NCI-H146 (cell line): ENCODE data around the gene KIF20B.
"Not testable (repeated sequence)": the region's sequence is repeated elsewhere in the genome, so short reads cannot be mapped to it uniquely, and the experiment has no call there.

Source experiments
- DNase-seq: peaks from one replicate; lab custom pipeline; 2025; lab: John Stamatoyannopoulos, UW

Gene KIF20B

DNA sequence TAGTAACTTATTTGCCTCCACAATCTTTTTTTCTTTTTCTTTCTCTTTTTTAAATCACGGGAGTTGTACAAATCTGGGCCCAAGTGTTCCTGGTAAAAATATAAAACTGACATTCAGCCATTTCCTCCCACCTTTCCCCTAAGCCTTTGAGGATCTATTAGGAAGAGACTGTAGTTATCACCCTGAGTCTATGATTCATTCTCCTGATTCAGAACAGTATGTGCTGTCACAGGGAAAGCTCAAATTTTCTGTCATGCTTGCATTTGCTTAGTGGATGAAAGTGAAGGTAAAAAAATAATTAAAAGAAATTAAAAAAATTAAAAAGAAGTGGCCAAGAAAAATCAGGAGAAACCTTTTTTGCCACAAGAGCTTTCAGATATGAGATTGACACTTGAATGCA, 71.7 kb downstream of the KIF20B start:
- DNase-seq, result no peak

DNA sequence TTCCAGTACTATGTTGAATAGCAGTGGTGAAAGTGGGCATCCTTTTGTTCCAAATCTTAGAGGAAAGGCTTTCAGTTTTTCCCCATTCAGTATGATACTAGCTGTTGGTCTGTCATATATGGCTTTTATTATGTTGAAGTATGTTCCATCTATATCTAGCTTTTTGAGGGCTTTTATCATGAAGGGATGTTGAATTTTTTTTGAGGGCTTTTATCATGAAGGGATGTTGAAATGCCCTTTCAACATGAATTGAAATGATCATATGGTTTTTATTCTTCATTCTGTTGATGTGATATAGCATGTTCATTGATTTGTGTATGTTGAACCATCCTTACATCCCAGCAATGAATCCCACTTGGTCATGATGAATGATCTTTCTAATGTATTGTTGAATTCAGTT, 75.3 kb downstream of the KIF20B start:
- no peak for DNase-seq

DNA sequence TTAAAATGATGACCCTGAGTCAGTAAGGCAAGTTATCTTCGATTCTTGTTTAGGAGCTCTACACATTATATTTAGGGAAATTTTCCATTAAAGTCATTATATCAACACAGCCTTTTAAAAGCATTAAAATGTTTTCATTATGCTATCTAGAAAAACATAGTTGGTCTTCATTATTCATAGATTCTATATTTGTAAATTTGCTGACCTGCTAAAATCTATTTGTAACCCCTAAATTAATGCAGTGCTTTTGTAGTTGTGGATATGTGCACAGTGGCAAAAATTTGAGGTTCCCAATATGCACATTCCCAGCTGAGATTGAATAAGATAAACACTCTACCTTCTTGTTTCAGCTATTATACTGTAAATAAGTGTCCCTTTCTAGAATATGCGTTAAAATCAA, 81.1 kb downstream of the KIF20B start:
- DNase-seq, result no peak

DNA sequence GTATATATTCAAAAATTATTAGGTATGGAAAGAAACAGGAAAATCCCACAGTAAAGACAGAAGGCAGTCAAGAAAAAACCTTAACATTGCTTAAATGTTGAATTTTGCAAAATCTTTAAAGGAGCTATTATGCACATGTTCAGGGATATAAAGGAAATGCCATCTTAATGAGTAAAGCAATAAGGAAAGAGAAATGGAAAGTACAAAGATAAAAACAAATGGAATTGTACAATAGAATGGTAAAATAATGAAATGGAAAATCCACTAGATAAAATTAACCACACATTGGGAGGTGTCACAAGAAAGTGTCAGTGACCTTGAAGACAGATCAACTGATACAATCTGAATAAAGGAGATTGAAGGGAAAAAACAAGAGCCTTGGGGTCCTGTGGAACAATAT, 82.0 kb downstream of the KIF20B start:
- DNase-seq, result no peak

DNA sequence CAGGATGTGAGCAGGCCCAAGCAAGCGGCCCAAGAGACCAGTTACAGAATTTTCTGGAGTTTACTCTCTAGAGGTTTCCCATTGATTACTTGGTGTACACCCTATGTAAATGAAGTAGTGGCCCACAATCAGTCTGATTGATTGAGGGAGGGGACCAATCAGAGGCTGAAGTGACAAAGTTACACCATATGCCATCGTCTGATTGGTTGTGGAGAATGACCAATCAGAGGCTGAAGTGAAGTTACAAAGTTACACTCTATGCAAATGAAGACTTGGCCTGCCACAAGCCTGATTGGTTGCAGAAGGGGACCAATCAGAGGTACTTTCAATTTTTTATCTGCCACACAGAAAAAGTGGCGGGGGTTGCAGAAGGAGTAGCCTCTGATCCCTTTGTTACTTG, 83.7 kb downstream of the KIF20B start:
- DNase-seq, result no peak

DNA sequence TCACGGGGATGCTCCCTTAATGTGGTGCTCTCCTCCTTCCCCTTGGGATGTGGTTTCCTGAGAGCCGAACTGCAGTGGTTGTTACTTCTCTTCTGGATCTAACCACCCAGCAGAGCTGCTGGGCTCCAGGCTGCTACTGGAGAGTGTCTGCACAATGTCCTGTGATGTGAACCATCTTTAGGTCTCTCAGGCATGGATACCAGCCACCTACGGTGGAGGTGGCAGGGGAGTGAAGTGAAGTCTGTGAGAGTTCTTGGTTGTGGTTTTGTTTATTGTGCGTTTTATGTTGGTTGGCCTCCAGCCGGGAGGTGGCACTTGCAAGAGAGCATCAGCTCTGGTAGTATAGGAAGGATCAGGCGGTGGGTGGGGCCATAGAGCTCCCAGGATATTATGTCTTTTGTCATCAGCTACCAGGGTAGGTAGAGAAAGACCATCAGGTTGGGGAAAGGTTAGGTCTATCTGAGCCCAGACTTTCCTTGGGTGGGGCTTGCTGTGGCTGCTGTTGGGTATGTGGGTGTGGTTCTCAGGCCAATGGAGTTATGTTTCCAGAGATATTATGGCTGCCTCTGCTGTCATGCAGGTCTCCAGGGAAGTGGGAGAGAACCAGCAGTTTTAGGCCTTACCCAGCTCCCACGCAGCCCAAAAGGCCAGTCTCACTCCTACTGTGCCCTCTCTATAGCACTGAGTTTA, 87.9 kb downstream of the KIF20B start:
- peak; percentile 78 for DNase-seq

DNA sequence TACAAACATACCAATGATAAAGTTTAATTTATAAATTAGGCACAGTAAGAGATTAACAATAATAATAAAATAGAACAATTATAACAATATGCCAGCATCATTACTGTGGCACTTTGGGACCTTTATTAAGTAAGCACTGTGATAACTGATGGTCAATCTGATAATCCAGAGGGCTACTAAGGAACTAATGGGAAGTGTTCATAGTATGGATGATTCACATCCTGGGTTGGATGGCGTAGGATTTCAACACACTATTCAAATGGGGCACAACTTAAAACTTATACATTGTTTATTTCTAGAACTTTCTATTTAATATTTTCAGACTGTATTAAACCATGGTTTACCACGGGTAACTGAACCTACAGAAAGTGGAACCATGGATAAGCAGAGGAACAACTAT, 90.8 kb downstream of the KIF20B start:
- no peak for DNase-seq

DNA sequence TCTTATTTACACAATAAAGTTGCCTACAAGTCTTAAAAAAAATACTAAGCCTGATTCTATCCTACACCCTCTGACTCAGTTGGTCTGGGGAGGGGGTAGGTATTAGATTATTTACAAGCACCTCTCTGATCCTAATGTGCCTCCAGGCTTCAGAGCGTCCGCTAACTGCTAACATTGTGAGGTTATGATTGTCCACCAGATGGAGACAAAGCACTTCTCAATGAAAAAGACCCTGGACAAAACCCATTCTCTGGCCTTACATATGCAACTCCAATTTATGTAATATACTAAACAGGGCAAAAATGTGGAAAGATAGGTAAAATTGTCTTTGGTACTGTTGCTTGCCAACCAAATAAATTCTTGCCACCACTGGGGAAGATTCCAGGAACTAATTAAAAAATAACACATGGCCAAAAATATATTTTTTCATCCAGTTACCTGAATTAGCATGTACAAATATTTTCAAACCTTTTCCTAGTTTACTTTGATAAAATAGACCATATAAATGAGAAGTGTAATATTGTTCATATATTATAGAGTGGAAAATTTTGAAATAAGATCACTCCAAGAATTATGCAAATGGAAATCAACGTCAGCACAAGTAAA, 92.4 kb downstream of the KIF20B start:
- peak; percentile 76 for DNase-seq

DNA sequence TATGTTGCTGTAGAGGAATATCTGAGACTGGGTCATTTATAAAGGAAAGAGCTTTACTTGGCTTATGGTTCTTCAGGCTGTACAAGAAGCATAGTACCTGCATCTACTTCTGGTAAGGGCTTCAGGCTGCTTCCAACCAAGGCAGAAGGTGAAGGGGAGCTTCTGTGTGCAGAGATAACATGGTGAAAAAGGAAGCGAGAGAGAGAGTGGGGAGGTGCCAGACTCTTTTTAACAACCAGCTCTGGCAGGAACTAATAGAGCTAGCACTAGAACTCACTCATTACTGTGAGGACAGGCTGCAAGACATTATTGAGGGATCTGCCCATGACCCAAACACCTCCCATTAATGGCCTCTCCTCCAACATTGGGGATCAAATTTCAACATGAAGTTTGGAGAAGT, 94.5 kb downstream of the KIF20B start:
- DNase-seq, result no peak

DNA sequence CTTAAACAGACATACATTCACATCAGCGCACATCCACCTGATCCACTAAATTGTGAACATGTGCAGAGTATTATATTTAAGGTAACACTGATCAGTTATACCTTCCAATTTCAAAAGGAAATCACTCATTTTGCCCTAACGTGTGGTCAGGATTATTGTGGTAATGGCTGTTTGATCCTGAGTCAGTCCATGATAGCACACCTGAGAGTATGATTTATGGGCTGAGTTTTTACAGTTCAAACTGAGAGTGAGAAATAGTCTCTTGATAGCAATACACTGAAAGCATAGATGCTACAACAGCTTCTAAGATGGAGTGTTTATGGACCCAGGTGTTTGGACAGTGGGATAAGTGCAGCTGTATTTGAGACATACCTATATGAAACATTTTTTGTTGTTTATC, 96.7 kb downstream of the KIF20B start:
- DNase-seq, result no peak

DNA sequence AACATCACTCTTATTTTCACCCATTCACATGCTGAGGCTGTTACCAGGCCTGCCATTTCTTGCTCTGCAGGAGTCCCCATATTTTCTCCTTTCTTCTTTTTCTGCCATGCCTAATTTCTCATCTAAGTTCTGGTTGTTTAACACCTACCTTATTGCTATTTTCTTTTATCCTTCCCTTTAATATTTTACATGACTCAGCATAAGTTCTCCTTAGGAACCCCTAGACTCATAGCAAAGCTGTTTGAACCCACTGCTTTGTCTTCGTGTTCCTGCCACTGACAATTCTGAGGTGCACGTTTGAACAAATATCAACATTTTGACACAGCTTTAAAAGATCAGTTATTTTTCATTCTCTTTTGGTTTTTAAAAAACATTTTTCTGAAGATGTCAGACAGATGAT, 98.2 kb downstream of the KIF20B start:
- no peak for DNase-seq

DNA sequence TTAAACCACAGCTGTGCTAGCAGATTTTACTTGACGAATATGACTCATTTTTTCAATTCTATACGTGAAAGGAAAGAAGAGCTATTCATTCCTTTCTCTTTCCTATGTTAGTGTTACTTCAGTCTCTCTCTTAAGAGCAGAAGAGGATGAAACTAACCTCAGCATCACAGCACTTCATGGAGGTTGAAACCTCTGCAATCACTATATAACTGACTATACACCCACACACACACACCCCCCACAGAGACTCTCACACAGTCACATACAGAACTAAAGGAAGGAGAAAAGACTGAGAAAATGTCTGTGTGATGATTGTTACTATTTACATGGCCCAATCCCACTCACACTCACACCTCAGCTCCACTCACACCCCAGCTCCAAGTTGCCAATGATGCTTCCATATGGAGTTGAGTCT, 104.2 kb downstream of the KIF20B start:
- peak; percentile 33 for DNase-seq

DNA sequence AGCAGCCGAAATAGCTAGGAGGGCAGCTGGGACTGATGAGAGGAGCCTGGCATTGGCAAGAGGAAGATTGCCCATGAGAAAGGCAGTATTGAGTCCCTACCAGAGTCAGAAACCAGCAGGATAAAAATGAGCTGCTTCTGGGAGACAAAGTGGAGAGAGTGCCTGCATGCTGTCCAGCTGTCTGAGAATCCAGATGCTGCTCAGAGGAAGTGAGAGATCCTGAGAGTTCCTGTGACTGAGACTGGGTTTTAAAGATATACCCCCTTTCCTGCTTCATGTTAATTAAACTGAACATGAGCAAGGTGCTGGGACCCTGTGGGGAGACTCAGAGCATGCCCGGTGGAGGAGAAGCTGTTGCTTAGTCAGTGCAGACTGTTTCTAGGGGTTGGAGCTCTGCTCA, 107.5 kb downstream of the KIF20B start:
- DNase-seq, result no peak

DNA sequence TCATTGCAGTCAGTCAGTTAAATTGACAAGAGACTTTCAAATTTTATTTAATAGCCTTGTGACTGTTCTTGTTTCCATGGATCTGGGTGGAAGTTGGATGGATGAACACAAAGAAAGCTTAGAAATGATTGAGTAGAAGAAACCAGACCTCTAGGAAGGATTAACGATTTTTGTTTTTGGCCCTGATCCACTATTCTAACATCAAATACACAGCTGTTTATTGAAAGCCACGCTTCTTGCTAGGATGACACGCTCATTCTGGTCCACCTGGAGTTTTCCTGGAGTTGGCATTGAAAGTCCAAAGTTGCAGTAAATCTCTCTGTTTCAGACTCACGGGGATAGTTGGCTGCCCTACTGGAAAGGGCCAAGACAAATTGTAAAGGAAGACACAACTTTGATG, 108.4 kb downstream of the KIF20B start:
- no peak for DNase-seq

DNA sequence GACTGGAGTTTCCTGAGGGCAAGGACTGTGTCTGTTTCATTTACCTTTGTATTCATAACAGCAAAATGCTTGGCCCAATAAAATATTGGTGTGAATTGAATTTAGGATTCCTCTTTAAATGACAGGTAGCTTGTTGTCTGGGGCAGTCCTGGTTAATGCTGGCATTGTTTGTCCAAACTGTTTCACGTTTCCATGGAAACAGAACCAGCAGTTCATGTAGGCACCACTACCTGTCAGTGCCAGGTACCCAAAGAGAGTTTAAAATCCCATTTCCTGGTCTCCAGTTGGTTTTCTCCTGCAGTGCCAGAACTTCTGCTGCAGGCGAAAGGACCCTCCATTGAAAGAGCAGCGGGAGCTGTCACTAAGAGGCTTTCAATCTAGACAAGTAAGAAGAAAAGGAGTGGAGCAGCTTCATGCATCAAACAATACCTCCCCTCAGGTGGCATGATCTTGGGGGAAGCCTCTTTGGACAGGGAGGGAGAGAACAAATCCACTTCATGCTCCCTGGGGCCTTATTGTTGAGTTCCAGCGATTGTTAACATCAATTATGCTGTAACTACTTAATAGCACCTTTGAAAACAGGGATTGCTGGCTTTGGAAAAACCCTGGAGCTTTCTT, 109.6 kb downstream of the KIF20B start:
- peak; percentile 99 for DNase-seq

DNA sequence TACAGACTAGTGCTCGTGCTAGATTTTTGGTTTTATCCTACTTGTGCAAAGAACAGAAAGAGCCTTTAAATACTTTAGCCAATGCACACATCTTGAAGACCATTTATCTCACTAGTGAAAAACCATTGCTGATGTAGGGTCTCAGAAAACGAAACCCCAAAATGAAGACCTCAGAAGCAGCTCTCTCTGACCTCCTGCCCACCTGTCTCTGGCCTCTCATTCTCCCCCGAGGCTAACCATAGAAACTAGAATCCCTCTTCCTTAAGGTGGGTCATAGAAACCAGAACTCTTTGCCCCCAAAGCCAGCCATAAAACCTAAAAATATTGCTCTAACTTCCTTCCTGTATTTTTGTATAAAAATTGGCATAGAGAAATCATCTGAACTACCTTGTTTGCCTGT, 112.2 kb downstream of the KIF20B start:
- DNase-seq, result no peak

DNA sequence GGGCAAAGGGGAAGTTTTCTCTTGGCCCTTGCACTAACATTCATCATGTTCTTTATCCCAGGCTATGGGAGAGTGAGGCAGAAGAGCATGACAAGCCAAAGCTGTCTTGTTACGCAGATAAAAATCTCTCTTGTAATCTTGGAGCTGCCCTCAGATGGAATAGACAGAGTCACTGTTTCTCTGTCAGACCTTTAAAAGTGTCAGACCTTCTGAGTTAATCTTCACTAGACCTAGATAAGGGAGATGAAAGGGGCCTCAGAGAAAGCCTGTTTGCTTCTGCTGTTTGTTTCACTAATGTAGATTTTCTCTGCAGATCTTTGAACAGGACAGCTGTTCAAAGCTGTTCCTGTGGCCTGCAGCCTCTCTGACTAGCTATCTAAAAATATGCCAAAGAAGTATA, 112.9 kb downstream of the KIF20B start:
- no peak for DNase-seq

DNA sequence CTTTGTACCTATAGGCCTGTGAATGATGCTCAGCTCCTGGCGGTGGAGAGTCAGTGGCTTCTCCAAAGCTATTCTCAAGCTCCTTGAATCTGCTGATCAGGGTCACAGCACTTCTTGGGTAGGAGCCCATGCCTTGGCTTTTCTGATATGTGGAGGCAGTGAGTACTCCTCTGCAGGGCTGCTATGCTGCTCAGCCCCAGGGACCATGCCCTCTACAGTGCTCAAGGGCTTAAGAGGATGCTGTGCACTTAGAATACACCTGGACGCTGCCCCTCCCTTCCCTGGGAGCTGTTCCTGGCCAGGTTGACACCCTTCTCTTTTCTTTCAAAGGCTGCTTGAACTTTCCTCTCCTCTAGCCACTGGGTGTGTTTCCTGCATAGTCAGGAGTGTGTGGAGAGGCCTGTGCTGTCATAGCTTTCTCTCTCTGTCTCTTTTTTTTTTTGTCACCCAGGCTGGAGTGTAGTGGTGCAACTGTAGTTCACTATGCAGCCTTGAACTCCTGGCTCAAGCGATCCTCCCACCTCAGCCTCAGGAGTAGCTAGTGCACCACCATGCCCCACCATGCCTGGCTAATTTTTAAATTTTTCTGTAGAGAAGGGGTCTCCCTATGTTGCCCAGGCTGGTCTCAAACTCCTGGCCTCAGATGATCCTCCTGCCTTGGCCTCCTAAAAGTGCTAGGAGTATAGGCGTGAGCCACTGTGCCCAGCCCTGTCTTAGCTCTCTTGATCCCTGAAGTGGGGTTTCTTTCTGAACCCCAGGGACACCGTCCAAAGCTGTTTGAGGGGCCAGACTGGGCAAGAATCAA, 113.9 kb downstream of the KIF20B start:
- no peak for DNase-seq

DNA sequence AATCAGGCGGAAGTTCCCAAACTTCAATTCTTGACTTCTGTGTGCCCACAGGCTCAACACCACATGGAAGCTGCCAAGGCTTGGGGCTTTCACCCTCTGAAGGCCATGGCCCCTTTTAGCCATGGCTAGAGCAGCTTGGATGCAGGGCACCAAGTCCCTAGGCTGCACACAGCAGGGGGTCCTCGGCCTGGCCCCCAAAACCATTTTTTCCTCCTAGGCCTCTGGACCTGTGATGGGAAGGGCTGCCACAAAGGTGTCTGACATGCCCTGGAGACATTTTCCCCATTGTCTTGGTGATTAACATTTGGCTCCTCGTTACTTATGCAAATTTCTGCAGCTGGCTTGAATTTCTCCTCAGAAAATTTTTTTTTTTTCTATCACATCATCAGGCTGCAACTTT, 117.6 kb downstream of the KIF20B start:
- not testable (repeated sequence) for DNase-seq
